Dedifferentiated amniotic fluid mesenchymal stem cell (primary cell): Measurements from ENCODE around the gene ASTN2.

Source experiments
- DNase-seq: peaks from one replicate; pipeline ENCODE4 v3.0.0-alpha.2; 2016; ENCODE audit errors: extremely low spot score

ASTN2 gene

DNA sequence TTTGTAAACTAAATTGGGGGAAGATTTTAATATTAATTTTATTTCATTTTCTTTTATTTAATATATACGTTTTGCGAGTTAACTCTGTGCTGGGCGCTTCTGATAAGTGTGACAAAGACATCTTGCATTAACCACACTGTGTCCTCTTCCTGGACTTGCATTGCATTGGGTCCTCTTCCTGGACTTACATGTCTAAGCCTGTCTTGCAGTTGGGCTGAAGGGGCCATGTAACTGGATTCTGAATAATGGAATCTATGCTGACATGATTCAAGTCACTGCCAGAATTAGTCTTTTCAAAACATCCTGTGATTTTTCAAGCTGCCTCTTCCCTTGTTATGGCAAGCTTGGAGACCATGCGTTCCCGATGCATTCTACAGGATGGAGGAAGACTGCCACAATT lies 605.2 kb downstream of the ASTN2 start:
- no peak for DNase-seq

DNA sequence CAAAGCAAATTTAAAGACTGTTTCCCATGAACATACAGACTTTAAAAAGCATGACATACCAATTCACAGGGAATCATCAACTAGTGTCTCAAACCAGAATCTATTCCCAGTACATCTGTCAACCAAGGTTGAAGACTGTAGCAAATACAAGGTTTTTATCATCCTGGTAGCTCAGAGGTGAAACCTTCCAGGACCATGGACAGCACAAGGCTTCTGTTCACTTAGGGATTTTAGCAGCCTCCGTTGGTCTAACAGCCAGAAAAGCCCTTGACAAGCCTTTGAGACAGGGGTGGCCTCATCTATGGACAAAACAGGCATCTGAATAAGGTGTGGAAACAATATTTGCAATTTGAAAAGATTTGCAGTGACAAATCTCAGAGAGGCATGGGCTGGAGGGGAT lies 608.8 kb downstream of the ASTN2 start:
- no peak for DNase-seq

DNA sequence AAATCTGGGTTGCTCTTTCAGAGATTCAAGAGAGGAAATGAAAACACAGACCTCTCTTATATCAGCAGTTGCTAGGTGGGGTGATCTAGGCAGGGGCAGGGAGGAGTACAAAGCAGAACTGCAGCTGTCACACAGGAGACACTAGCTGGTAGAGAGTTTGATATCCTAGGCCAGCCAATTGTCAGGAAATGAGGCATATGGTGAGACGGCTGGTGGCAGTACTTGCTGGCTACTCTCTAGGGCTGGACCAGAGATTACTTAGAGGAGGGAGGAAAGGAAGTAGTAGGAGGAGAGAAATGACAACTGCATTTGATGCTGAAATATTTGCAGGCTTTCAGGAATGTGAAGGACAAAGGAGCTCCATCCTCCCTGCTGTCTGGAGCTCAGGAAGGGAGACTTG lies 614.0 kb downstream of the ASTN2 start:
- no peak for DNase-seq

DNA sequence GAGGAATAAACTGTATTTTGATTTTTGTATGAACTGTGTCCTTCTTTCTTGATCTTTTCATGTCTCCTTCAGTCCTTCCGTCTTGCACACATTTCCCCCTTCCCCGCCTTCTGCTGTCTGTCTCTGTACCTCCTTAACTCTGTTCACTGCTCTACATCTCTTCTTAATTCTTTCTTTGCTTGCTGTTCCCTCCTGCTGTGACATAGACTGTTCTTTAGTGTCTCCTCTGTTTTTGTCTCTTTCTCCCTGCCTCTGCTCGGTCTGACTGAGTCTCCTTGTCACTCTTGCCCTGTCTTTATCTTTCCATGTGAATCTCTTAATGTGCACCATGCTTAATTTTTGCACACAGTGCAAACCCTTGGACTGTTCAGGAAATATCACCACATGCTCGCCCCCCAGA lies 614.8 kb downstream of the ASTN2 start:
- no peak for DNase-seq

DNA sequence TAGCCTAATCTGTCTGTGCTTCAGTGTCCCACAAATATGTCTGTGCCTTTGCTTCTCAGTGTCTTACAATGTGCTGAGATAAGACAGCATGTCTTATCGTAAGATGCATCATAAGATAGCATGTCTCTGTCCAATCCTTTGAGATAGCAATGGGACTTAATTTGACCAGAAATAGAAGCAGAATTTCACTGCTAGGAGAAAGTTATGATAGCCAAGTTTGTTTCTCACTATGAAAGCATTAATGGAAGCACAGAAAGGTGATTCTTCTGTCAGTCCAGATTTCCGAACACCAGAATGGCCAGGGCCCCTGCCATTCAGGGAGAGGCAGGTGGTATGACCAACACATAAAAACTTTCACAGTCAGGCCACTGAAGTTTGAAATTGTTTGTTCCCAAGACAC lies 616.3 kb downstream of the ASTN2 start:
- no peak for DNase-seq

DNA sequence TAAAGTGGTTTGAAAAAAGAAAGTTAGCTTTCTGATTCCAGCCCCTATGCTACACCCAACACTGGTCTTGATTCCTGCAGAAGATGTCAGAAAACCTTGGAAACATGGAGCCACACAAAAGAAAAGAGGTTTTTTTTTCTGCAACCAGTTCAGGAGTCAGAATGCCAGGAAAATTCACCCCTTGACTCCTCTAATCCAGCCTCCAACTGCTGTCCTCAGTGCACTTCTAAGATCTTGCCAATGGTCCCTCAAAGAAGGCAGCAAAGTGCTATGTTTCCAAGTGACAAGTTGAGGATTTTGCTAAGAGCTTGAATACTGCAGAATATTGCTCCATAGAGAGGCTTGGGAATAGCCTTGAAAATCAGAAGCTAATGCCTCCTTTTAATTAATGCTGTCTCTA lies 617.6 kb downstream of the ASTN2 start:
- no peak for DNase-seq

DNA sequence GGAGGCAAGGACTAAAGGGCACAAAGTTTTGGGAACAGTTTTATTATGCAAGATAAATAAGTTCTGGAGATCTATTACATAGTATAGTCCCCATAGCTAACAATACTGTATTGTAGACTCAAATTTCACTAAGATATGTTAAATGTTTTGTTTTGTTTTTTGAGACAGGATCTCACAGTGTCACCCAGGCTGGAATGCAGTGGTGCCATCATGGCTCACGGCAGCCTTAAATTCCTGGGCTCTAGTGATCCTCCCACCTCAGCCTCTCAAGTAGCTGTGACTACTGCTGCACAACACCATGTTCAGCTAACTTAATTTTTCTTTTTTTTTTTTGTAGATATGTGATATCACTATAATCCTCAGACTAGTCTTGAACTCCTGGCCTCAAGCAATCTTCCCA lies 618.2 kb downstream of the ASTN2 start:
- DNase-seq: no peak

DNA sequence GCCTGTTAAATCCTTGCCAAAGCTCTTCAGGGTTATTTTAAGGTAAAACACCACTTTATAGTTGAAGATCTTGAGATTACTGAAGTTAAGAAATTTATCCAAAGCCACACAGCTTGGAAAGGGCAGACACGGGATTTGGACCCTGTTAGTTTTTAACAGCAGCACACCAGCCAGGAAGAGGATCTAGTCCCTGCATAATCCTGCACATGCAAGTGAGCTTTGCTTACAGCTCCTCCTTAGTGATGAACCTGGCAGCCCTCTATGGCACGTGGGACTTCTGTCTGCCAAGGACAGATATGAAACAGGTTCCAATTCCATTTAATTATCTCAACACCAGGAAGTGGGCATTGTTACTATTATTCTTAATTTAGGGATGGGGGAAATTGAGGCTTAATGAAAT lies 619.0 kb downstream of the ASTN2 start:
- no peak for DNase-seq

DNA sequence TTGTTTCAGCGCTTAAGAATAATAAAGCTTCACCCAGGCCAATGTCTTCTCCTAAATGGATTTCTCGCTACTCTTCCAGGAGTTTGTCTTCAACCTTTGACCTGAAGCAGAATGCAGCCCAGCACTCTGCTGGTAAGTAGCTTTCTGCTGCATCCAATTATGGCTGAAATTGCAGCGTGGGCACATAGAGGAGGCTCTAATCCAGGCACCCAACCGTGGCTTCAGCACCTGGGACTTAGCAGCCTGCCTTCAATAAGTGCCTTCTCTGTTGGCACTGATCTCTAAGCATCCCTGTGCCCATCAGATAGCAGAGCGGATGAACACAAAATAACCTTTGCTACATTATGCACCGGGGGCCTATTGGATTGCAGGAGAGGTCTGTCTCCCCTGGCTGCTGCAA lies 622.6 kb downstream of the ASTN2 start:
- DNase-seq: no peak

DNA sequence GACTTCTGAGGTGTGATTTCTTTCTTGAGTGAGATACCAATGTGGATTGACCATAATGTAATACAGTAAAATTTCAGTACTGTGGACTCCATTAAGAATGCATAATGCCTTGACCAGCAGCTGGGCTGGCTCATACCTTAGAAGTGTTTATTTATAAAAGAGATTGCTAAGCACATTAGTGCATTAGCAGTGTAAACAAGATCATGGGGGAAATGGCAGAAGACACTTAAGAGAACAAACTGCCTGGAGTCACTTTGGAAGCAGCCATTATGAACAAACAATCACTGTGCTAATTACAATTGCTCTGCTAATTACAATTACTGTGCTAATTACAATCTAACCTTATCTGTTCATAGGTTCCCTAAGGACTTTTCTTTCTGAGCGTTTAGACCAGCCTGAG lies 623.5 kb downstream of the ASTN2 start:
- no peak for DNase-seq

DNA sequence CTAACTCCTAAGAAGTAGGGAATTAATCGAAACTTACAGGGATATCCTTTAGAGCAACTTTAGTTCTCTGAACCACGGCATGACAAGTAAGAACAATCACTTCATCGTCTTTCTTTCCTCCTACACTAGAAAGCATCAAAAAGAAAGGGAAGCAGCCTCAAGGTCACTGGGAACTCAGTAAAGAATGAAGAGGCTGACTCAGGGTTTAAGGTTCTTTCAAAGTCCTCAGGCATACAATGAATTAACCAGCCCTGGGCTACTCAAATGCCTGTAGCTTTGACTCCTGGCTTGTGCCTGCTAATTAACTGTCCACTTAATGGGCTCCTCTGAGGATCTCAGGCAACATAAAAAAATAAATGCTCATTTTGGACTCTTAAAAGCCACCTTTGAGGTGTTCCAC lies 625.8 kb downstream of the ASTN2 start:
- DNase-seq: no peak

DNA sequence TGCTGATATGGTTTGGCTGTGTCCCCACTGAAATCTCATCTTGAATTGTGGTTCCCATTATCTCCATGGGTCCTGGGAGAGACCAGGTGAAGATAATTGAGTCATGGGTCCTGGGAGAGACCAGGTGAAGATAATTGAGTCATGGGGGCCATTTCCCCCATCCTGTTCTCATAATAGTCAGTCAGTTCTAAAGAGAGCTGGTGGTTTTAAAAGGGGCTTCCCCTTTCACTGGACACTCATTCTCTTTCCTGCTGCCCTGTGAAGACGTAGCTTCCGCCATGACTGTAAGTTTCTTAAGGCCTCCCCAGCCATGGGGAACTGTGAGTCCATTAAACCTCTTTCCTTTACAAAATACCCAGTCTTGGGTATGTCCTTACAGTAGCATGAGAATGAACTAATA lies 628.1 kb downstream of the ASTN2 start:
- no peak for DNase-seq

DNA sequence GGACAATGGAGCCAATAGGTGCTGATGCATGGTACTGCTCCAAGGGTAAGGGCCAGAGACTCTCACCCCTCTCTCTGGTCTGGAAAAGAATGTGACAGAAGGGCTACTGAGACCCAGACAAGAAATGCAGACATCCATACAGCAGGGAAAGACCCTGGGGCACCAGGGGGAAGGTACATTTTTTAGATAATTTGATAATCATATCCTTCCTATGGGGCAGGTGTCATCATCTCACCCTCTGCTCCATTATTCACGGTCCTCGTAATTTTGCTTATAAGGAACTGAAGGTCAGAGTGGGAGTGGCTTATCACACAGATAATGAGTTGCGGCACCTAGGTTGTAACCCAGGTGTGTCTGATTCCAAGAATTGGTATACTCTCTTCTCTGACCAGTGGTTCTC lies 637.7 kb downstream of the ASTN2 start:
- DNase-seq: no peak

DNA sequence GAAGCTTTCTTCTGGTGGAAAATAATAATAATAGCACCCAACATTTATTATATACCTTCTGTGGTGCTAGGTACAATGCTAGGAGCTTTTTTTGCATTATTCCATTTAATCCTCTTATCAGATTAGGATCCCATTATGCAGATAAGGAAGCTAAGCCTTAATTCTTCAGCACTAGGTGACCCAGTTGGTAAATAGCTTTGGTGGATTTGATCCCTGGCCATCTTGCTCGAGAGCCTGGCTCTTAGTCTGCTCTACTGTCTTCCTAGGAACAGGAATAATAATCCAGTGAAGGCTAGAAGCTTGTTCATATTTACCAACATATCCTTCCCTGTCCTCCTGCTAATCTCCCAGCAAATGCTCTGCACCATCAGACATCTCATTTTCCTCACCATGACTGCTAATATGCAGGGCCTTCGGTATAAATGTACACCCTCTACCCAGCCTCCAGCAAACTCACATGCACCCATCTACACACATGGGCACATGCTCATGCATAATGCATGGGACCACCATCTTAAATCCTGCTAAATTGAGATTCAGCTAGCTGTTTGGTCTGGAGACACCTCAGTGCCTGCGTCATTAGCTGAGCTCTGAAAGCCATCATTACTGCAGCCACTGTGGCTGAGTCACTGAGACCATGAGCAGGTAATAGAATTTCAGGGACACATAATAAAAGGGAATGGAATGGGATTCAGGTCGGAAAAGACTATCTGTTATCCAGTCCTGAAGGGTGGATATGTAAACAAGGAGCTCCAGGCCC lies 640.3 kb downstream of the ASTN2 start:
- no peak for DNase-seq

DNA sequence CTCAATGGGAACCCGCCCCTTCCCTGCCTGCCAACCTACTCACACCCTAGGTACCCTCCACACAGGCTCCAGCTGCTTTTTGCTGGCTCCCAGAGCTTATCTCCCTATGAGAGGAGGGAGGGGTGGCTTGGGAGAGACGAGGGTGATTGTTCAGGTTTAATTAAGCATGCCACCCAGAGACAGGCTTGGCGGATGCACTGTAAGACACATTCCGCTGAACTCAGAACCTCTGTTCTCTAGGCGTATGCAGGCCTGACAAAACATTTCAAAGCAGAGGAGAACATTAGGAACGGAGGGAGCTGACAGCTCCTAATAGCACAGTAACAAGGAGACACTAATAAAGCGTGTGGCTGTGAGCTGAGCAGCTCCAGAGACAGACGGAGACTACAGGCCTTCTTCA lies 647.6 kb downstream of the ASTN2 start:
- DNase-seq: no peak

DNA sequence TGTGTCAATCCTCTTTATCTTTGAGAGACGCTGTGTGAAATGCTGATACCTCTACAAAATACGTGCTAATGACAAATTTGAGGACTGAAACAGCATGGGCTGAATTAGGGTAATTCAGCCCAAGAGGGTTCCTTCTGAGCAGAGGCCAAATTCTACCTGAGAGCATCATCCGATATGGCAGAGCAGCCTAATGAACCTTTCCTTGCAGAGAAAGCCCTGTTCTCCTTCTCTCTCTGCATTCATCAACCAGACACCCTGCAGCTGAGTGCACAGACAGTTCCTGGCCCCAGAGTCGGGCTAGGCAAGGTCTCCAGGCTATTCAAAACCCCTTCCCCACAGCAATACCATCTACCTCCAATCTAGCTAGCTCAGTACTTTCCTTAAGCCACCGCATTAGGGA lies 649.8 kb downstream of the ASTN2 start:
- no peak for DNase-seq

DNA sequence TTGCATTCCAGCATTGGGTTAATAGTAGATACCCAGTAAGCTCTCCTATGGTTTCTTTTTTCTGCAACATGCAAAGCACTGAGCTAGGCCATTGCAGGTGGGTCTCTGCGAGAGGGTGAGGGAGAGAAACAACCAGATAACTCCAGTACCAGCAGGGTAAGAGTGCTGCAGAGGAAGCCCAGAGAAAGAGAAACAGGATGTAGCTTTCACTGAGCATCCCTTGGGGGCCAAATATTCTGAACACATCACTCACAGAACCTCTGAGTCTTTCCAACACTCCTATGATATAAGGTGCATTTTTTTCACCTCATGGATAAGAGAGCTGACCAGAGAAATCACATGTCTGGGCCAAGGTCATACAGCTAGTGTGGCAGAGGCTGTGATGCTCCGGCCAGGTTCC lies 651.1 kb downstream of the ASTN2 start:
- no peak for DNase-seq

DNA sequence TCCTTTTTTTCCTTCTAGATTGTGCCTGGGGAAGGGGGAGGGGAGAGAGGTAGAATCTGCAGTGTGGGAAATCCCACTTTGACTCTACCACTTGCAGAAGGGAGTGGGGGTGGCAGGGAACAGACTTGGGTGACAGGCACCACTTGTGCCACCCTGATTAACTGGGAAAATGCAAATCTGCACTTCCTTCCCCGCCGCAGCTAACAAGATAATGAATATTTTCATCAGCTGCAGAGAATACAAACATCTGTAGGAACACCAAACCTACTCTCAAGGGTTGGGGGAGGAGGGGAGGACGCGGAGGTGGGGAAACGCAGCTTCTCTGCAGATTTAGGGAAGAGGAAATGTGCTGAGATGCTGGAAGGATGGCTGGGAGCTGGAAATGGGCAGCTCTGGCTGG lies 654.2 kb downstream of the ASTN2 start:
- no peak for DNase-seq

DNA sequence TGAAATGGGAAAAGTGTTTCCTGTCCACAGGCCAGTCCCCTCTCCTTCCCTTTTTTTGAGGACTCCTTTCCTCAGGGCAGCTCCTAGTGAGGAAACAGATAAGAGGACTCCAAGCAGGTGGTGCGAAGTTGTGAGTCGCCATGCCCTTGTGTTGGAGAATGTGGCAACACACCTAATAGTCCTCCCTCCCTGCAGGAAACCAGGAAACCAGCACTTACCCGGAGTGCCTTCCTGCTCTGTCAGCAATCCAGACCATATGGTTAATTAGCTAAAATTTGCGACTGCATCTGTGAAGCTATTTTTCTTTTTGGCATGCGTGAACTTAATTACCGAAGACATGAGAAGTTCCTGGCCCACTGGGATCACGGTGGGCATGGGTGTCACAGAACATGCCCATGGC lies 657.8 kb downstream of the ASTN2 start:
- no peak for DNase-seq

DNA sequence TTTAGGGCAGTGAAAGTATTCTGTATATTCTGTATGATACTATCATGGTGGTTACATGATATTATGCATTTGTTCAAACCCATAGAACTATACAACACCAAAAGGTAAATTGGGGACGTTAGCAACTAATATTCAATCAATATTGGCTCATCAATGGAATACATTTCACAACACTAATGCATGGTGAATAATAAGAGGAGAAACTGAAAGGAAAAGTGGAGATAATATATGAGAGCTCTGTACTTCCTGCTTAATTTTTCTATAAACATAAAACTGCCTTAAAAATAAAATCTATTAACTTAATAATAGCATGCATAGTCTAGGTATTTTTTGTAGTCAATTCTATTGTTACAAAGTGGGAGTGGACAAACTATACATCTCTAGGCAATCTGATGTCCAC lies 661.5 kb downstream of the ASTN2 start:
- no peak for DNase-seq

DNA sequence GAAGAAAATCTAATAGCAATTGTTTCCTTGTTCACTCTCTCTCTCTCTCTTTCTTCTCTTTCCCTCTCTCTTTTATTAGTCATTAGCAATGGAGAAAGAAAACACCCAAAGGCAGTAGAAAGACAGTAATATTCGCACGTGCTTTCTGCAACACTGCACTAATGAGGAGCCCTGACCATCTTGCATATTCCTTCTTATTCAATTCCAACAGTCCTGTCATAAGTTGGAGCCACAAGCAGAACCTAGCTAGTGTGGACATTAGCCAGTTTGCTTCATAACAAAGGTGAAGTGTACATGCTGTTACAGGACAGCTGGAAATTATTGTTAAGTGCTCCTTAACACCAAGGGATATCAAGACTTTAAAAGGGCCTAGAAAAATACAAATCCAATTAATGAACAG lies 664.3 kb downstream of the ASTN2 start:
- DNase-seq: no peak

DNA sequence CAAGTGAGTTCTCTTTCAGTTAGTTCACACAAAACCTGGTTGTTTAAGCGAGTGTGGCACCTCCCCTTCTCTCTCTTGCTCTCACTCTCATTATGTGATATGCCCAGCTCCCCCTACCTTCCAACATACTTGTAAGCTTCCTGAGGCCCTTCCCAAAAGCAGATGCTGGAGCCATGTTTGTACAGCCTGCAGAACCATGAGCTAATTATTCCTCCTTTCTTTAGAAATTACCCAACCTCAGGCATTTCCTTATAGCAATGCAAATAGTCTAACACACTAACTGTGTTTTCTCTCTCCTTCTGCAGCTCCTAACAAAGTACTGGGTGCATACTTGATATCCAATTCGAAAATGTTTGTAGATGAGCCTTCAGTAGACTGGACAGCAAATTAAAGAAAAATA lies 665.1 kb downstream of the ASTN2 start:
- no peak for DNase-seq

DNA sequence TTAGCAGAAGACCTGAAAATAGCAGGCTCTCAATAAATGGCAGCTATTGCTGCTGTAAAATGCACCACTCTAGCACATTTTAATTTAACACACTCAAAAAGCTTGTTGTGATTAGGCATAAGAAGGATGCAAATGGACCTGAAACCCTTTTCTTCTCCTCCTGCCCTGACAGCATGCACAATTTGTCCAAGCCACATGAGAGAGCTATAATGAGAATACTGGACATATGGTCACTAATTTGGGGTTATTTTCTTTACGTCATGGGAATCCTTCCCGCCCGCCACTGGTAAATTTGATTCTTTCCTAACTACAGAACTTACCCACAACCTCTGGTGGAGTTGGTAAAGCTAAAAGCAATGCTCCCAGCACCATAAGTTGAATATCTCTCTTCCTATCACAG lies 665.7 kb downstream of the ASTN2 start:
- no peak for DNase-seq

DNA sequence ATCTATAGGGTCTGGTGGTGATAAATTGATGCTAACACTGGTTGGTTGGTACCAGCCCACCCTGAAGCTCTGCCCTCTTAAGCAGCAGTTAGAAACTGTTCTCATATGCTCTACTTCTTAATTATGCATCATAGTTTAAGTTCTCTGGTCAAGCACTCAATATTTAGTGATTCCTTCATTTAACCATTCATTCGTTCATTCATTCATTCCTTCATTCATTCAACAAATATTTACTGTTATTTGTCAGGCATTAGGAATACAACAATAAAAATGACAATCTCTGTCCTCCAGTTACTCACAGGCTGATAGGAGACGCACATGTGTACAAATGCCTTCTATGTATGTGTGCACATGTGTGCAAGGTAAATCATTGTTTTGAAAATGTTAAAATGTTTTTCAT lies 673.1 kb downstream of the ASTN2 start:
- no peak for DNase-seq
